ENCODE results near the gene ACKR4. TPM values are rescaled to one million over a fixed set of nuclear protein-coding genes. Genes with fewer than 3 reads are reported as not detected.

ACKR4 gene
- total RNA-seq, 4 donors from 2014 or later, result not detected

GRCh38 chr3:132593241-132593946 is 3.7 kb upstream of the ACKR4 start:
- peaks cover 0 to 13% of the 10 kb centered on the region in 2 donors for H3K36me3 ChIP-seq
- no peaks in the 10 kb centered on the region for H3K27me3 ChIP-seq
- intact Hi-C loops (cut with DNase I; ENCODE audit: low total_unique reads) (no loop called here), in situ Hi-C loops (cut with MboI; ENCODE audit: low sequenced_read_pairs in 4 of 4) (no loop called here)
- TF ChIP-seq POLR2A (IDR thresholded peaks at IDR 0.05), result no peak
- TF ChIP-seq CTCF (IDR thresholded peaks at IDR 0.05 in 4 of 5, conservative IDR thresholded peaks at IDR 0.05 in 1 of 5), result no peak
- DNase-seq (no peak), ATAC-seq (no peak)
- H3K4me1 ChIP-seq, result no peaks in the 10 kb centered on the region
- no peak overlapping the region for H3K4me3 ChIP-seq
- H3K27ac ChIP-seq, result no peak overlapping the region
- no peaks in the 10 kb centered on the region for H3K9me3 ChIP-seq

- TF ChIP-seq POLR2A (IDR thresholded peaks at IDR 0.05) (no peak), CTCF (IDR thresholded peaks at IDR 0.05 in 4 of 5, conservative IDR thresholded peaks at IDR 0.05 in 1 of 5) (no peak)
- peaks cover under 1 to 16% of the 10 kb centered on the region in 2 donors for H3K36me3 ChIP-seq
- no peak overlapping the region for H3K27ac ChIP-seq
- ATAC-seq, result no peak
- H3K4me3 ChIP-seq, result no peak overlapping the region
- H3K27me3 ChIP-seq, result no peaks in the 10 kb centered on the region
- intact Hi-C loops (cut with DNase I; ENCODE audit: low total_unique reads), result no loop called here
- in situ Hi-C loops (cut with MboI; ENCODE audit: low sequenced_read_pairs in 4 of 4), result no loop called here
- no peaks in the 10 kb centered on the region for H3K4me1 ChIP-seq
- DNase-seq, result no peak
- no peaks in the 10 kb centered on the region for H3K9me3 ChIP-seq
These were observed 3.1 kb upstream of the ACKR4 start for GRCh38 chr3:132593947-132594323.

GRCh38 chr3:132594498-132594897 is 2.6 kb upstream of the ACKR4 start:
- peaks cover 4 to 16% of the 10 kb centered on the region in 2 donors for H3K36me3 ChIP-seq
- no peak overlapping the region for H3K4me3 ChIP-seq
- no peak for TF ChIP-seq CTCF (IDR thresholded peaks at IDR 0.05 in 4 of 5, conservative IDR thresholded peaks at IDR 0.05 in 1 of 5)
- intact Hi-C loops (cut with DNase I; ENCODE audit: low total_unique reads), result no loop called here
- H3K27ac ChIP-seq, result no peak overlapping the region
- DNase-seq, result no peak
- in situ Hi-C loops (cut with MboI; ENCODE audit: low sequenced_read_pairs in 4 of 4), result no loop called here
- no peaks in the 10 kb centered on the region for H3K4me1 ChIP-seq
- no peak for ATAC-seq
- H3K27me3 ChIP-seq, result no peaks in the 10 kb centered on the region
- H3K9me3 ChIP-seq, result no peaks in the 10 kb centered on the region

- no peak for DNase-seq
- Histone ChIP-seq H3K27ac (no peak overlapping the region), H3K9me3 (no peaks in the 10 kb centered on the region), H3K4me3 (no peak overlapping the region), H3K36me3 (peaks cover 4 to 13% of the 10 kb centered on the region in 2 donors), H3K4me1 (no peaks in the 10 kb centered on the region), H3K27me3 (no peaks in the 10 kb centered on the region)
- in situ Hi-C loops (cut with MboI; ENCODE audit: low sequenced_read_pairs in 4 of 4), result no loop called here
- ATAC-seq, result no peak
- intact Hi-C loops (cut with DNase I; ENCODE audit: low total_unique reads), result no loop called here
- TF ChIP-seq CTCF (IDR thresholded peaks at IDR 0.05 in 4 of 5, conservative IDR thresholded peaks at IDR 0.05 in 1 of 5) (no peak), POLR2A (IDR thresholded peaks at IDR 0.05) (no peak)
These were observed 2.1 kb upstream of the ACKR4 start for GRCh38 chr3:132595014-132595413.

- DNase-seq, result no peak
- intact Hi-C loops (cut with DNase I; ENCODE audit: low total_unique reads), result no loop called here
- in situ Hi-C loops (cut with MboI; ENCODE audit: low sequenced_read_pairs in 4 of 4), result no loop called here
- no peak for ATAC-seq
- no peak for TF ChIP-seq CTCF (IDR thresholded peaks at IDR 0.05 in 4 of 5, conservative IDR thresholded peaks at IDR 0.05 in 1 of 5)
- TF ChIP-seq POLR2A (IDR thresholded peaks at IDR 0.05), result no peak
- peaks cover 4 to 7% of the 10 kb centered on the region in 2 donors for H3K36me3 ChIP-seq
- H3K4me1 ChIP-seq, result no peaks in the 10 kb centered on the region
- H3K4me3 ChIP-seq, result no peak overlapping the region
- no peaks in the 10 kb centered on the region for H3K9me3 ChIP-seq
- H3K27ac ChIP-seq, result no peak overlapping the region
- no peaks in the 10 kb centered on the region for H3K27me3 ChIP-seq
These were observed 744 bp upstream of the ACKR4 start for GRCh38 chr3:132596326-132596725.

All from gastrocnemius medialis (tissue), 4 donors.